H9 (cell line): ENCODE measurements around the gene ANKRD29. TPM values are rescaled to one million over a fixed set of nuclear protein-coding genes. Genes with fewer than 3 reads are reported as not detected.

Source experiments
- DNase-seq: peaks from one replicate; pipeline ENCODE4 v3.0.0-alpha.2; 2017
- H2AFZ ChIP-seq: one replicate; pipeline ENCODE4 v1.6.1; 2013; ENCODE audit warnings: mild to moderate bottlenecking, low read length, control low read depth, moderate library complexity
- H2AK5ac ChIP-seq: 2 replicates; pipeline ENCODE4 v1.6.1; 2013; ENCODE audit warnings: low read length, control low read depth, mixed read lengths; ENCODE audit not compliant: insufficient read length
- H2BK120ac ChIP-seq: one replicate; pipeline ENCODE4 v1.6.1; 2013; ENCODE audit warnings: low read depth, mild to moderate bottlenecking, low read length, control low read depth, inconsistent platforms; ENCODE audit not compliant: poor library complexity, severe bottlenecking
- H2BK12ac ChIP-seq: 2 replicates; pipeline ENCODE4 v1.6.1; 2013; ENCODE audit warnings: low read length, control low read depth, mixed read lengths, low read depth; ENCODE audit not compliant: insufficient read length
- H2BK15ac ChIP-seq: 2 replicates; pipeline ENCODE4 v1.6.1; 2013; ENCODE audit warnings: low read depth, low read length, control low read depth
- H2BK20ac ChIP-seq: one replicate; pipeline ENCODE4 v1.6.1; 2013; ENCODE audit warnings: low read depth, mild to moderate bottlenecking, low read length, control low read depth, inconsistent platforms; ENCODE audit not compliant: poor library complexity, severe bottlenecking
- H2BK5ac ChIP-seq: 2 replicates; pipeline ENCODE4 v1.6.1; 2013; ENCODE audit warnings: low read length, control low read depth, mixed read lengths; ENCODE audit not compliant: insufficient read length
- H3K14ac ChIP-seq: 2 replicates; pipeline ENCODE4 v1.6.1; 2013; ENCODE audit warnings: low read length, control low read depth; ENCODE audit not compliant: insufficient read depth
- H3K18ac ChIP-seq: 2 replicates; pipeline ENCODE4 v1.6.1; 2013; ENCODE audit warnings: low read depth, mild to moderate bottlenecking, mixed read lengths, low read length, control low read depth; ENCODE audit not compliant: insufficient read length
- H3K23ac ChIP-seq: 2 replicates; pipeline ENCODE4 v1.6.1; 2013; ENCODE audit warnings: low read length, control low read depth, mixed read lengths, low read depth; ENCODE audit not compliant: insufficient read length
- H3K23me2 ChIP-seq: 2 replicates; pipeline ENCODE4 v1.6.1; 2013; ENCODE audit warnings: low read depth, mild to moderate bottlenecking, mixed read lengths, low read length, control low read depth; ENCODE audit not compliant: insufficient read length, poor library complexity, severe bottlenecking
- H3K27ac ChIP-seq: 2 replicates; pipeline ENCODE4 v1.5.1; 2013; ENCODE audit warnings: low read length, control low read depth, mixed read lengths, low read depth; ENCODE audit not compliant: insufficient read length
- H3K27me3 ChIP-seq: 2 replicates; pipeline ENCODE4 v1.6.1; 2013; ENCODE audit warnings: low read length, control low read depth, inconsistent platforms; ENCODE audit not compliant: insufficient read depth
- H3K4ac ChIP-seq: 2 replicates; pipeline ENCODE4 v1.6.1; 2013; ENCODE audit warnings: low read depth, mild to moderate bottlenecking, control low read depth, inconsistent platforms, low read length, moderate library complexity
- H3K4me1 ChIP-seq: 2 replicates; pipeline ENCODE4 v1.6.1; 2013; ENCODE audit warnings: low read length, control low read depth, inconsistent platforms; ENCODE audit not compliant: insufficient read depth
- H3K4me2 ChIP-seq: 2 replicates; pipeline ENCODE4 v1.6.1; 2013; ENCODE audit warnings: low read length, control low read depth, mixed read lengths; ENCODE audit not compliant: insufficient read length, insufficient read depth
- H3K56ac ChIP-seq: 2 replicates; pipeline ENCODE4 v1.6.1; 2013; ENCODE audit warnings: low read depth, mild to moderate bottlenecking, mixed read lengths, low read length, control low read depth; ENCODE audit not compliant: insufficient read length
- H3K79me1 ChIP-seq: 2 replicates; pipeline ENCODE4 v1.6.1; 2013; ENCODE audit warnings: low read depth, mild to moderate bottlenecking, moderate library complexity, low read length, control low read depth, inconsistent platforms; ENCODE audit not compliant: insufficient read depth, poor library complexity, severe bottlenecking
- H3K79me2 ChIP-seq: 2 replicates; pipeline ENCODE4 v1.6.1; 2013; ENCODE audit warnings: low read length, control low read depth, inconsistent platforms; ENCODE audit not compliant: insufficient read depth
- H3K9ac ChIP-seq: 2 replicates; pipeline ENCODE4 v1.6.1; 2013; ENCODE audit warnings: low read length, control low read depth, mixed read lengths; ENCODE audit not compliant: insufficient read length; ENCODE audit errors: extremely low read depth
- H3K9me3 ChIP-seq: one replicate; pipeline ENCODE4 v1.6.1; 2013; ENCODE audit warnings: low read depth, low read length, inconsistent platforms; ENCODE audit not compliant: control insufficient read depth
- H3T11ph ChIP-seq: one replicate; pipeline ENCODE4 v1.6.1; 2013; ENCODE audit warnings: mild to moderate bottlenecking, low read length, control low read depth, inconsistent platforms
- H4K20me1 ChIP-seq: one replicate; pipeline ENCODE4 v1.6.1; 2013; ENCODE audit not compliant: control insufficient read depth, insufficient read length, insufficient read depth
- H4K5ac ChIP-seq: 2 replicates; pipeline ENCODE4 v1.6.1; 2013; ENCODE audit warnings: low read depth, mild to moderate bottlenecking, mixed read lengths, low read length, control low read depth; ENCODE audit not compliant: insufficient read length
- H4K8ac ChIP-seq: replicated peaks from 2 replicates; pipeline ENCODE4 v1.6.1; 2013; ENCODE audit warnings: low read length, control low read depth, mixed read lengths, low read depth; ENCODE audit not compliant: insufficient read length
- H4K91ac ChIP-seq: 2 replicates; pipeline ENCODE4 v1.6.1; 2013; ENCODE audit warnings: low read depth, mild to moderate bottlenecking, moderate library complexity, mixed read lengths, low read length, control low read depth; ENCODE audit not compliant: insufficient read length
- H3K27ac Mint-ChIP-seq, 3 experiments: 2 replicates in 2 of 3; 3 replicates in 1 of 3; pipeline ENCODE4 v1.8.0; 2020 to 2021; ENCODE audit warnings: mixed read lengths in 3 of 3, mild to moderate bottlenecking in 1 of 3, moderate library complexity in 1 of 3
- H3K27me3 Mint-ChIP-seq: 2 replicates; pipeline ENCODE4 v1.8.0; 2021; ENCODE audit warnings: low read depth, mild to moderate bottlenecking, moderate library complexity, mixed read lengths
- H3K36me3 Mint-ChIP-seq, 3 experiments: 2 replicates in 2 of 3; 3 replicates in 1 of 3; pipeline ENCODE4 v1.8.0; 2020 to 2021; ENCODE audit warnings: low read depth in 3 of 3, mixed read lengths in 3 of 3; ENCODE audit not compliant: insufficient read depth in 1 of 3
- H3K4me1 Mint-ChIP-seq, 2 experiments: 2 replicates each; pipeline ENCODE4 v1.8.0; 2020; ENCODE audit warnings: mixed read lengths in 2 of 2
- H3K4me3 Mint-ChIP-seq, 2 experiments: 2 replicates in 1 of 2; 3 replicates in 1 of 2; pipeline ENCODE4 v1.8.0; 2020 to 2021; ENCODE audit warnings: mild to moderate bottlenecking in 2 of 2, mixed read lengths in 2 of 2, moderate library complexity in 1 of 2
- H3K9me3 Mint-ChIP-seq, 2 experiments: 2 replicates in 1 of 2; 3 replicates in 1 of 2; pipeline ENCODE4 v1.8.0; 2020; ENCODE audit warnings: mild to moderate bottlenecking in 2 of 2, mixed read lengths in 2 of 2, moderate library complexity in 1 of 2
- CTCF ChIP-seq: fragments of 200-600 bp; sonication (generic); conservative IDR thresholded peaks from 3 replicates; pipeline ENCODE4 v1.8.0; 2021; ENCODE audit warnings: antibody characterized with exemption, mild to moderate bottlenecking
- total RNA-seq: library from RNA; stranded (reverse); gene quantifications from 2 replicates; pipeline ENCODE4 v1.2.1, GENCODE V29; 2021

The ANKRD29 gene
- total RNA-seq, 1 experiment from 2014 or later = 2.1 TPM

DNA sequence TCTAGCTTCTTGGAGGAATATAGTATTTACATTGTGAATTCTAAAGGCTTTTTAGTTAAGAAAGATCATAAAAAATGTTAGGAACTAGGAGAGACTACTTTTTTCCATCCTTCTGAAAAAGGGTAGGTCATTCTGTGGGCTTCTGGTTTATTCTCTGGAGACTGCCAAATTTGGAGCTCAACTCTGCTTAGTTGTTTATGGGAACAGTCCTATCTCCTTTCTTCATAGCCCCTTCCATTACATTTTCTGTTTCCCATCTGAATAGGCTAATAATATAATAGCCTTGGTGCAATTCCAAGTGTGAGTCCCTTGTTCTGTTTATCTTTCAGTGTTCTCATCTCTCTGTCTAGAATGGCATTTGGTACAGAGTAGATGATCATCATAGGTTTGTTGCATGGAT is 42.1 kb upstream of the ANKRD29 start:
- DNase-seq = no peak
- Mint-ChIP-seq H3K27me3 (peaks cover 10% of the 10 kb centered on the region), H3K4me3 (no peak overlapping the region), H3K9me3 (peaks cover 0 to 4% of the 10 kb centered on the region in 2 experiments; a peak in 3 of 5 replicates), H3K27ac (no peak overlapping the region), H3K4me1 (no peaks in the 10 kb centered on the region), H3K36me3 (no peaks in the 10 kb centered on the region)
- Histone ChIP-seq H3K4ac (no peak overlapping the region), H2BK120ac (no peak overlapping the region), H3K79me2 (no peaks in the 10 kb centered on the region), H4K91ac (no peak overlapping the region), H3K56ac (no peak overlapping the region), H3T11ph (no peak overlapping the region), H4K5ac (no peak overlapping the region), H2BK20ac (no peak overlapping the region), H2BK12ac (no peak overlapping the region), H4K8ac (no peak overlapping the region), H2BK5ac (no peak overlapping the region), H2AK5ac (no peak overlapping the region), H3K27ac (no peak overlapping the region), H3K23ac (no peak overlapping the region), H3K4me2 (no peak overlapping the region), H3K9me3 (no peaks in the 10 kb centered on the region), H3K18ac (no peak overlapping the region), H2BK15ac (no peak overlapping the region), H4K20me1 (no peaks in the 10 kb centered on the region), H3K27me3 (no peaks in the 10 kb centered on the region), H3K79me1 (no peaks in the 10 kb centered on the region), H3K23me2 (no peaks in the 10 kb centered on the region), H3K14ac (no peak overlapping the region), H2AFZ (no peak overlapping the region), H3K4me1 (no peaks in the 10 kb centered on the region), H3K9ac (no peak overlapping the region)
- no peak for TF ChIP-seq CTCF
